GM12878 (cell line): ENCODE measurements around the gene LDLRAD3. TPM values are rescaled to one million over a fixed set of nuclear protein-coding genes. Genes with fewer than 3 reads are reported as not detected.

Experiments used
- ATAC-seq: fragments of 200-7000 bp; cut with Tn5 transposase; 3 replicates; pipeline ENCODE4 v1.9.1; 2020; ENCODE audit warnings: mild to moderate bottlenecking, moderate library complexity
- BruUV-seq: library from RNA; stranded (reverse); fragments of 400-500 nt; replicated peaks from 2 replicates; lab custom pipeline; 2021; lab: Mats Ljungman, UMichigan
- CTCF ChIA-PET: fragments of 300-600 bp; sonication (Branson Sonifier 250); formaldehyde crosslinking; extraction: SDS; loops from one replicate; lab custom pipeline; 2021; ENCODE audit warnings: inconsistent platforms; lab: Yijun Ruan, JAX
- POLR2A ChIA-PET: fragments of 350-600 bp; formaldehyde crosslinking; extraction: SDS; loops from one replicate; lab custom pipeline; 2021; ENCODE audit warnings: inconsistent platforms; lab: Charles Lee
- RAD21 ChIA-PET: fragments of 300-600 bp; sonication (Branson Sonifier 250); formaldehyde crosslinking; loops from one replicate; lab custom pipeline; 2023; ENCODE audit warnings: antibody characterized with exemption; ENCODE audit not compliant: unreplicated experiment; lab: Charles Lee
- SMC1A ChIA-PET: fragments of 300-600 bp; sonication (Branson Sonifier 250); formaldehyde crosslinking; loops from one replicate; lab custom pipeline; 2023; ENCODE audit not compliant: unreplicated experiment, uncharacterized antibody; lab: Charles Lee
- DNase-seq: peaks from one replicate; pipeline ENCODE4 v3.0.0-alpha.2; 2011; ENCODE audit warnings: low read depth, low spot score
- FAIRE-seq: peaks from 3 replicates; lab custom pipeline; 2011; peaks lifted over from hg19 to GRCh38; lab: Jason Lieb, UNC
- H2AFZ ChIP-seq: 2 replicates; pipeline ENCODE4 v1.6.0; 2011; ENCODE audit warnings: low read depth, low read length, control low read depth; ENCODE audit not compliant: control insufficient read depth
- H3K27ac ChIP-seq: 2 replicates; pipeline ENCODE4 v1.5.1; 2011; ENCODE audit warnings: control low read depth; ENCODE audit not compliant: control insufficient read depth, insufficient read depth
- H3K27me3 ChIP-seq, 2 experiments: replicated peaks in 1 of 2; 2 replicates each; pipeline versions ENCODE4 v1.6.0 to v1.6.1; 2011; ENCODE audit warnings: low read length in 1 of 2; ENCODE audit not compliant: control insufficient read depth in 2 of 2, insufficient read depth in 2 of 2
- H3K36me3 ChIP-seq, 2 experiments: 2 replicates each; pipeline ENCODE4 v1.5.1; 2011; ENCODE audit warnings: low read length in 1 of 2; ENCODE audit not compliant: control insufficient read depth in 2 of 2, insufficient read depth in 2 of 2
- H3K4me1 ChIP-seq: 2 replicates; pipeline ENCODE4 v1.6.1; 2011; ENCODE audit warnings: mild to moderate bottlenecking, low read length, moderate library complexity, mixed read lengths; ENCODE audit not compliant: control insufficient read depth, insufficient read depth
- H3K4me2 ChIP-seq: 2 replicates; pipeline ENCODE4 v1.6.0; 2011; ENCODE audit warnings: control low read depth; ENCODE audit not compliant: control insufficient read depth, insufficient read depth
- H3K4me3 ChIP-seq: fragments of 200-600 bp; sonication (generic); 2 replicates; pipeline ENCODE4 v1.5.1; 2016
- H3K79me2 ChIP-seq: 2 replicates; pipeline ENCODE4 v1.6.0; 2011; ENCODE audit warnings: low read length; ENCODE audit not compliant: control insufficient read depth, insufficient read depth
- H3K9ac ChIP-seq: 2 replicates; pipeline ENCODE4 v1.8.0; 2011; ENCODE audit warnings: low read length, control low read depth, mixed read lengths; ENCODE audit not compliant: control insufficient read depth, insufficient read depth
- H3K9me3 ChIP-seq: replicated peaks from 3 replicates; pipeline ENCODE4 v1.5.1; 2011; ENCODE audit warnings: mild to moderate bottlenecking, low read length; ENCODE audit not compliant: control insufficient read depth, insufficient read depth
- H4K20me1 ChIP-seq: 2 replicates; pipeline ENCODE4 v1.6.0; 2011; ENCODE audit not compliant: control insufficient read depth, insufficient read depth
- BCL3 ChIP-seq: IDR thresholded peaks from 2 replicates; pipeline ENCODE4 v1.6.1; 2011; ENCODE audit warnings: borderline replicate concordance, low read depth, mild to moderate bottlenecking, moderate library complexity, low read length; ENCODE audit not compliant: insufficient read depth, poor library complexity, severe bottlenecking
- CEBPZ ChIP-seq: fragments of 150-350 bp; IDR thresholded peaks from 2 replicates; pipeline ENCODE4 v1.6.1; 2016; ENCODE audit warnings: low read depth, low read length
- EED ChIP-seq: sonication (generic); IDR thresholded peaks from 2 replicates; pipeline ENCODE4 v1.6.1; 2016; ENCODE audit warnings: antibody characterized with exemption, low read depth
- FOXM1 ChIP-seq: IDR thresholded peaks from 2 replicates; pipeline ENCODE4 v1.6.1; 2012; ENCODE audit warnings: low read depth, mild to moderate bottlenecking, inconsistent platforms, low read length, moderate library complexity
- MEF2B ChIP-seq: fragments of 450-650 bp; IDR thresholded peaks from 2 replicates; pipeline ENCODE4 v1.6.1; 2018; ENCODE audit warnings: mild to moderate bottlenecking, moderate library complexity; ENCODE audit not compliant: partially characterized antibody, poor library complexity, severe bottlenecking
- MTA2 ChIP-seq: fragments of 450-650 bp; IDR thresholded peaks from 2 replicates; pipeline ENCODE4 v1.6.1; 2016; ENCODE audit warnings: low read depth, mild to moderate bottlenecking, moderate library complexity
- MYC ChIP-seq: IDR thresholded peaks from 2 replicates; pipeline ENCODE4 v1.6.1; 2011; ENCODE audit warnings: mild to moderate bottlenecking, low read length, moderate library complexity, inconsistent platforms; ENCODE audit not compliant: insufficient read depth, insufficient replicate concordance, insufficient read length, severe bottlenecking
- STAT1 ChIP-seq: fragments of 450-650 bp; conservative IDR thresholded peaks from 2 replicates; pipeline ENCODE4 v1.6.1; 2014; ENCODE audit warnings: antibody characterized with exemption, mild to moderate bottlenecking
- ZBED1 ChIP-seq: IDR thresholded peaks from 2 replicates; pipeline ENCODE4 v1.6.1; 2016; ENCODE audit warnings: borderline replicate concordance
- ZNF217 ChIP-seq: fragments of 450-650 bp; IDR thresholded peaks from 2 replicates; pipeline ENCODE4 v1.6.1; 2017; ENCODE audit warnings: antibody characterized with exemption, mild to moderate bottlenecking
- ZNF24 ChIP-seq: fragments of 450-650 bp; IDR thresholded peaks from 2 replicates; pipeline ENCODE4 v1.6.1; 2017; ENCODE audit warnings: antibody characterized with exemption, mild to moderate bottlenecking
- ZNF384 ChIP-seq: IDR thresholded peaks from 2 replicates; pipeline ENCODE4 v1.6.1; 2012; ENCODE audit warnings: low read depth, mild to moderate bottlenecking, low read length, improper control_type of control experiment, borderline replicate concordance
- ZNF592 ChIP-seq: fragments of 450-650 bp; IDR thresholded peaks from 2 replicates; pipeline ENCODE4 v1.6.1; 2017; ENCODE audit warnings: mild to moderate bottlenecking, moderate library complexity
- in situ Hi-C: fragments of 300-500 bp; cut with MboI; formaldehyde crosslinking; loops from 9 replicates; pipeline ENCODE4 v1.14.3; 2018; ENCODE audit warnings: mixed read lengths
- intact Hi-C: fragments of 100-400 bp; cut with micrococcal nuclease; formaldehyde crosslinking; loops from one replicate; pipeline ENCODE4 v1.14.2; 2022; ENCODE audit not compliant: unreplicated experiment
- polyA plus RNA-seq, 11 experiments: library from polyadenylated mRNA; depleted of rRNA in 4 of 11; unstranded in 6 of 11; stranded (reverse) in 5 of 11; fragments of >200 nt; fragmentation: Nextera tagmentation in 4 of 11; fragmentation: Illumina TruSeq in 1 of 11; extraction: Ambion mirVana in 4 of 11; extraction: Trizol in 1 of 11; gene quantifications; 1 replicate in 1 of 11; 2 replicates in 10 of 11; pipeline versions ENCODE4 v1.2.1 to v1.2.3, GENCODE V29; 2011 to 2016; ENCODE audit warnings: inconsistent platforms in 2 of 11, missing spikeins in 2 of 11, low read depth in 1 of 11
- total RNA-seq, 4 experiments: library from RNA; depleted of rRNA in 3 of 4; stranded (reverse); fragments of >200 nt in 3 of 4; fragmentation: Illumina TruSeq in 1 of 4; extraction: Trizol in 1 of 4; gene quantifications; 2 replicates each; pipeline versions ENCODE4 v1.2.1 to v1.2.3, GENCODE V29; 2013 to 2021

The LDLRAD3 gene
- total and polyA plus RNA-seq, 10 of the 15 experiments (the other 5 are each of a cell fraction or from before 2014, with no cell fraction given) = 2.5 to 17.2 (median 10.7) TPM

- ChIA-PET CTCF (interaction anchor here (1.0 kb wide), 1 partner anchor 90 kb away, joined by 3 read pairs; no protein-coding TSS in a partner anchor), RAD21 (interaction anchor here (1.0 kb wide), 3 partner anchors 91 to 219 kb away, joined by 3 to 5 read pairs (median 3); no protein-coding TSS in a partner anchor), SMC1A (interaction anchor here (1.1 to 1.5 kb wide), 3 partner anchors 92 to 157 kb away, joined by 3 read pairs; no protein-coding TSS in a partner anchor), POLR2A (interaction anchor here (0.7 to 1.5 kb wide), 2 partner anchors 65 to 320 kb away, joined by 3 to 5 read pairs; no protein-coding TSS in a partner anchor)
- Histone ChIP-seq H3K9me3 (no peaks in the 10 kb centered on the region; the same call in 2 of the 3 replicates), H2AFZ (peak overlapping the region; percentile 9; the same call in 1 of the 2 replicates), H3K4me2 (peak overlapping the region; percentile 28; the same call in 1 of the 2 replicates), H3K79me2 (no peaks in the 10 kb centered on the region), H3K4me3 (no peak overlapping the region), H3K36me3 (no peaks in the 10 kb centered on the region), H3K9ac (no peak overlapping the region), H3K27me3 (no peaks in the 10 kb centered on the region), H3K4me1 (peaks cover 80% of the 10 kb centered on the region), H3K27ac (peak overlapping the region; percentile 52), H4K20me1 (no peaks in the 10 kb centered on the region)
- FAIRE-seq = no peak
- peak; percentile 56 for ATAC-seq
- DNase-seq = no peak
- in situ Hi-C loops = no loop called here
- no TSS peak for BruUV-seq
- intact Hi-C loops = loop anchor here (10.0 kb wide), 2 partner anchors 198 to 298 kb away; partner anchors contain the start of gene FJX1
- TF ChIP-seq BCL3 (no peak), FOXM1 (0 out of 2 replicates have a peak, but pooled peaks have one; percentile 11), ZNF592 (0 out of 2 replicates have a peak, but pooled peaks have one; percentile 39), EED (no peak), MTA2 (0 out of 2 replicates have a peak, but pooled peaks have one; percentile 35), CEBPZ (no peak), MEF2B (peak; percentile 17), ZNF24 (no peak), MYC (no peak), ZBED1 (no peak), ZNF384 (no peak), STAT1 (no peak), ZNF217 (peak; percentile 34; the same call in 1 of the 2 replicates)
Observed at GRCh38 chr11:35912883-35913624, 30.8 kb upstream of the LDLRAD3 start.
